Fibroblast of the conjunctiva (primary cell): ENCODE results near the gene TGM6.

Experiments used
- DNase-seq: peaks from one replicate; pipeline ENCODE4 v3.0.0-alpha.2; 2010; ENCODE audit warnings: low read depth

TGM6 gene

DNA sequence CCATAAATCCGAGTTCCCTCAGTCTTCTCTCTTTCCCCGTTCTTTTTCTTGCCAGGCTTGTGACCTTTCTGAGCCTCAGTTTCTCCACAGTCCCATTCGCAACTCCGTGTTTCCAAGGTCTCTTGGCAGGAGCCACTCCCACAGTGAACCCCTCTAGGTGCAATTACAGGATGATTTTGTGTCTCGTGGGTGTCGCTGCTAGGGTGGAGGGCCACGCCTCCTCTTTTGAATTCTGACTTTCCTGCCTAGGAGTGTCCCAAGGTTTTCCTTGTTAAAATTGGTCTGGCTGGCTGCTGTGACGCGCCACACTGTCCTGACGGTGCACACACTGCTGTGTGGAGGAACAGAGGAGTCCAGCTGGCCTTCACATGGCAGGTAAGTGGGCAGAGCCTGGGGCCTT, at the start of gene TGM6:
Gene TGM6 (plus strand): TSS at position 301 of the 400 bp plus-strand sequence. CDS start 68 bp downstream, at position 369.
- no peak for DNase-seq

DNA sequence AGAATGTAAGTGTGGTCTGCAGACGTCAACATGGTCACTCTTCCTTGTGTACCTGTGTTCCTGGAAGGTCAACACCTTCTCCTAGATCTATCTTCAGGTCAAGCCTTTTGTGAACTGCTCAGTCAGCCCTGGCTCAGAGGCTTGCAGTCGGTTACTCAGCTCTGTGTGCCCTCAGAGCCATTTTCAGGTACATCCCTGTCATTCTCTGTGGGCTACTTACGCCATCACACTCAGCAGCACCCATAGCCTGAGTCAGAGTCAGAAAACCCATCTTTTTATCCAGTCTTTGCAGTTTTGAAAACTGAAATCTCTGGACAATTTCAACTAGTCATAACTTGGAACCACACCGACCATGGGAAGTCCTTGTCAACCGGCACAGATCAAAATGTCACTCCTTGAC, 49.6 kb upstream of the TGM6 start:
- no peak for DNase-seq

- DNase-seq = no peak
Measured at GRCh38 chr20:2331901-2332565, 48.7 kb upstream of the TGM6 start.

- no peak for DNase-seq
Measured at GRCh38 chr20:2332711-2333110, 48.0 kb upstream of the TGM6 start.

GRCh38 chr20:2333821-2334220, 46.9 kb upstream of the TGM6 start:
- DNase-seq = no peak

DNA sequence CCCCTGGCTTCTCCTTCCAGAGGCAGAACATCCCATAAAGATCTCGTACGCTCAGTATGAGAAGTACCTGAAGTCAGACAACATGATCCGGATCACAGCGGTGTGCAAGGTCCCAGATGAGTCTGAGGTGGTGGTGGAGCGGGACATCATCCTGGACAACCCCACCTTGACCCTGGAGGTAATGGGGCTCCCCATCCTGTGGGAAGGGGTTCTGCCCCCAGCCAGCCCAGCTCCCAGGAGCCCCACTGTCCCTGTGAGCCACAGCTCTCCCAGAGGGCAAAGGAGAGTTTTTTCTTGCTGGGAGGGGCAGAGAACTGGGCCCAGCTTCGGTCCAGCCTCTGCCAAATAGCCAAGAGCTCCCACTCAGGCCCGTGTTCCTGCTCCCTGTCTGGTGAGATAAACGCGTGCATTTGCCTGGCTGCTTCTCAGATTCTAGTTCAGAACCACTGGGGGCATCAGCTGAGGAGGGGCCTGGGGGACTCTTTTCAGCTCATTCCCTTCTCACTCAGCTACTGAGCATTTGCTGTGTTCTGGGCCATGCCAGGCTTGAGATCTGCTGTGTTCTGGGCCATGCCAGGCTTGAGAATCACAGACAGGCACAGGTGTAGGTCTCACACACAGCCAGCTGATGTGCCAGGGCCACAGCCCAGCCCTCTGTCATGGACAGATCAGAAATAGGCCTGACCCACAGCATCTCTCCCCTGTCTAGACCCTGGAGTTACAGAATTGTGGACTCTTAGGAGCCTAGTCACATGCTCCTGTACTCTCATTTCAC, 45.4 kb upstream of the TGM6 start:
- no peak for DNase-seq

GRCh38 chr20:2336471-2336870, 44.2 kb upstream of the TGM6 start:
- no peak for DNase-seq

DNA sequence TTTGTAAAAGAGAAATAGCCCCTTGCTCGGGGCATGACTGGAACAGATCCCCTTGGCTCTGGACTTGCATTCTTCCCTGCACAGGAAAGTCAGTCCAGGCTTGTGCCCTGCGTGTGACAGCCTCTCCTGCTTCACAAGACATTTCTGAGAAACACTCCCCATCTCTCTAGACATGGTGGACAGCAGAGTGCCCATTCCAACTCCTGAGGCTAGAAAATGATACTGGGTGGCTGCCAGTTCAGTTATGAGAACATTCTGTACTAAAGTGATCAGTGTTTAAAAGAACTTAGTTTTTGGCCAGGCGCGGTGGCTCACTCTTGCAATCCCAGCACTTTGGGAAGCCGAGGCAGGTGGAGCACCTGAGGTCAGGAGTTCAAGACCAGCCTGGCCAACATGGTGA, 43.6 kb upstream of the TGM6 start:
- no peak for DNase-seq

GRCh38 chr20:2338411-2339066, 42.2 kb upstream of the TGM6 start:
- DNase-seq = no peak

- no peak for DNase-seq
Measured at GRCh38 chr20:2340136-2340535, 40.6 kb upstream of the TGM6 start.

GRCh38 chr20:2340823-2341222, 39.9 kb upstream of the TGM6 start:
- no peak for DNase-seq

- no peak for DNase-seq
Measured at GRCh38 chr20:2341336-2341735, 39.4 kb upstream of the TGM6 start.

DNA sequence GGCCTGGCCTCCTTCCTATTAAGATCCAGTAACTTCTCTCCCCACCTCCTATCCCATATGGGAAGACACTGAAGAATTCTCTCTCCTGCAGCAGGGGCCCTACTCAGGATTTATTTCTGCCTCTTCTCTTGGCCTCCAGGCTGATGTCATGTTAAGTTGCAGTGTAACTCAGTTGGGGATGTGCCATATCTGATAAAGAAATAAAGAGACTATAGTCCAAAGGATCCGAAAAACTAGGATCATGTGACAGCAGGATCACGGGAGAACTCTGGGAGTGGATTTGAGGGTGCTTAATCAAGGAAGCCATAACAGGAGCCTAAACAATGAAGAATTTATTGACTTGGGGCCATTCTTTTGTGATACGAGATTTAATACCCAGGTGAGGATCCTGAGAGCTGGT, 38.5 kb upstream of the TGM6 start:
- no peak for DNase-seq

GRCh38 chr20:2346188-2346587, 34.5 kb upstream of the TGM6 start:
- no peak for DNase-seq

- no peak for DNase-seq
Measured at GRCh38 chr20:2348336-2348735, 32.4 kb upstream of the TGM6 start.

DNA sequence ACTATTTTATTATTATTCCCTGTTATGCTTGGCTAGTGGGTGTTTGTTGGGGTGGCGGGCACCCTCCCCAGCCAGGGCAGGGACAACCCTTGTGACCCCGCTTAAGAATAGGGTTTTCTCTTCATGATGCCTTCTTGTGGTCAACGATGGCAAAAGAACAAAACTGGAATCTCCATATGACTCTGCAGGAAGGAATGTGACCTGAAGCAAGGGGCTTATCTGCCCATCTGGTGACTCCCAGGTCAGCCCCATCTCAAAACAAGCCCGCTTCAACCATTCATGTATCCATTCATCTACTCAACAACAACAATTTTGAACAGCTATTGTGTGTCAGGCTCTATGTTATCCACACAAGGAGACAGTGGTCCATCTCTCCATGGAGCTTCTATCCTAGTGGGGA, 30.9 kb upstream of the TGM6 start:
- no peak for DNase-seq

DNA sequence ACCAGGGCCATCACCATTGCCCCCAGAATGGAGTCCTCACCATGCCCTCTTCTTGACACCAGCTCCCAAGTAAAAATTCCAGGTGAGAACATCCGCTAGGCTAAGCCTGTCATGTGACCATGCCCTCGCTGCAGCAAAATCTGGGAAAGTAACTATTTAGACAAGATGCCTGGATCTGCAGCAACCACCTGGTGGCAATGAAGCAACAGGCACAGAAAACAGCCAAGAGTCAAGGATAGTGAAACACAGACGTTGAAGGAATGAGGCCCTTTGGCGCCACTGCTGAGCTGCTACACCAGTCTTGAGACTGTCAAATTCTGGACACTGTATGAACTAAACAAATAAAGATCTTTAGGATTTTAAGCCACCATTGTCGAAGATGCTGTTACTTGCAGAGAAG, 30.1 kb upstream of the TGM6 start:
- no peak for DNase-seq

- DNase-seq = no peak
Measured at GRCh38 chr20:2353231-2353630, 27.5 kb upstream of the TGM6 start.

DNA sequence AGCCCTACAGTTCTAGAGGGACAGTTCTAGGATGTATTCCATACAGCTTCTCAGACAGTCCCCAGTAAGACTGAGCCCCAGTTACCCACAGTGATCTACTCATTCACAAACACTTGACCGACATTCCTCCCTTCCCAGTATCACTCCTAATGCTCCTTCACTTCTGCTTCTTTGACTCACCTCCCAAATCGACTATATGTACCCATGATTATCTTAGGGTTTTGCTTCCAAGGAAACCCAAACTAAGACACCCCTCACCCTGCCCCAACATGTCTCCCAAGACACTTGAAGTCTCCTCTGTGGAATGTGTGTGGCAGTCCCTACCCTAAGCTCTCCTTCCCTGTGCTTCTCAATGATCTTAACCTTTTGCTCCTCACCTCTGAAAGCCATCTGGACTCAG, 23.6 kb upstream of the TGM6 start:
- DNase-seq = no peak

- no peak for DNase-seq
Measured at GRCh38 chr20:2358006-2358405, 22.7 kb upstream of the TGM6 start.

DNA sequence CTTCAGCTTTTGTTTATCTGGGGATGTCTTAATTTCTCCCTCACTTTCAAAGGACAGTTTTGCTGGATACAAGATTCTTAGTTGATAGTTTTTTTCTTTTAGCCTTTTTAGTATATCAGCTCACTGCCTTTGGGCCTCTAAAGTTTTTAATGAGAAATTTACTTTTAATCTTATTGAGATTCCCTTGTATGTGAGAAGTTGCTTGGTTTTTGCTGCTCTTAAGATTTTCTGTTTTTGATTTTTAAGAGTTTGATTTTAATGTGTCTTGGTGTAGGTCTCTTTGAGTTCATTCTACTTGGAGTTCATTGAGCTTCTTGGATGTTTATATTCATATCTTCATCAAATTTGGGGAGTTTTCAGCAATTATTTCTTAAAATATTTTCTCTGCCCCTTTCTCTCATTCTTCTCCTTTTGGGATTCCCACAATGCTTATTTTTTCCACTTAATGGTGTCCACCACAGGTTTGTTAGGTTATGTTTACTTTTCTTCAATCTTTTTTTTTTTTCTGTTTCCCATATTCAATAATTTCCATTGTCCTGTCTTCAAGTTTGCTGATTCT, 19.6 kb upstream of the TGM6 start:
- no peak for DNase-seq

- no peak for DNase-seq
Measured at GRCh38 chr20:2363187-2363586, 17.5 kb upstream of the TGM6 start.

DNA sequence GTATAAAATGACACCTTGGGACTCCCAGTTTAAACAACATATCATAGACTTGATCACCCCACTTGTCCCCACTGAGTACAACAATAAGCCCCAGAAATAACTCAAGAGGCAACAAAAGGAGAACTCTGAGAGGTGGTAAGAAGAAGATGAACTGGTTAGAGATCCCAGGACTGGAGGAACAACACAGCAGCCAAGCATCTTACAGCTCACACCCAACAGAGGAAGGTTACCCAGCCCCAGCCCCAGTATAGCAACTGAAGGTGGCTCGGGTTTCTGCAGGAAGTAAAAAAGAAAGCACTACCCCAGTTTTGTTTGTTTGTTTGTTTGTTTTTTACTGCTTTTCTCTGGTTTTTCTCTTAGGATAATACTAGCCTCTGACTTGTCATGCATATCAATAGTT, 17.1 kb upstream of the TGM6 start:
- DNase-seq = no peak
